ENCODE measurements around the gene IL22.

DNA sequence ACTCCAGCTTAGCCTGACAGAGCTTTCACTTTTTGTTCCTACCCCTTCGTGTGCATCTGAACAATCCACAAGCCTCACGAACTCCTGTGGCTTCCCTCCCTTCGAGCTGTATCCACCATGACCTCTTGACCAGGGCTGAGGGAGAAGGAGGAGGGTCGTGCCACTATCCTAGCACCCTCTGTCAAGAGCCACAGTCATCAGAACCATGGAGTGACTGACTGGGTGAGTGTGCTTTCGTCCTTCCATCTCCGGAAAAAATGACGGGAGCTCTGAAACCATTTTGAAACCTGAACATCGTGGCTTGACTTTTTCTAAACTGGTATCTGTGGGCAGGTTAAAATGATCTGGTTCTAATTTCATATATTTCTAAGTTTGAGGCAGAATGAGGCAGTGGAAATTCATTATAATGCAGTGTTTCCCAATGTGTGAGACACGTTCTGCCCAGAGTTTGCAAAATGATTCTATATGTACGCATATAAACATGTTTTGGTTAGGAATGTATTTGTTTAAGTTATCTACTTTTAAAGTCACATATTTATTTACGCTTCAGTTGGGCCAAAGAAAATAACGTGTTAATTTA, 54.8 kb downstream of the IL22 start:
- TF ChIP-seq, protein P1, sequence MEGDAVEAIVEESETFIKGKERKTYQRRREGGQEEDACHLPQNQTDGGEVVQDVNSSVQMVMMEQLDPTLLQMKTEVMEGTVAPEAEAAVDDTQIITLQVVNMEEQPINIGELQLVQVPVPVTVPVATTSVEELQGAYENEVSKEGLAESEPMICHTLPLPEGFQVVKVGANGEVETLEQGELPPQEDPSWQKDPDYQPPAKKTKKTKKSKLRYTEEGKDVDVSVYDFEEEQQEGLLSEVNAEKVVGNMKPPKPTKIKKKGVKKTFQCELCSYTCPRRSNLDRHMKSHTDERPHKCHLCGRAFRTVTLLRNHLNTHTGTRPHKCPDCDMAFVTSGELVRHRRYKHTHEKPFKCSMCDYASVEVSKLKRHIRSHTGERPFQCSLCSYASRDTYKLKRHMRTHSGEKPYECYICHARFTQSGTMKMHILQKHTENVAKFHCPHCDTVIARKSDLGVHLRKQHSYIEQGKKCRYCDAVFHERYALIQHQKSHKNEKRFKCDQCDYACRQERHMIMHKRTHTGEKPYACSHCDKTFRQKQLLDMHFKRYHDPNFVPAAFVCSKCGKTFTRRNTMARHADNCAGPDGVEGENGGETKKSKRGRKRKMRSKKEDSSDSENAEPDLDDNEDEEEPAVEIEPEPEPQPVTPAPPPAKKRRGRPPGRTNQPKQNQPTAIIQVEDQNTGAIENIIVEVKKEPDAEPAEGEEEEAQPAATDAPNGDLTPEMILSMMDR (conservative IDR thresholded peaks at IDR 0.05; ENCODE audit: low read length) = no peak
- TF ChIP-seq EZH2phosphoT487 (IDR thresholded peaks at IDR 0.05; ENCODE audit: borderline replicate concordance) = no peak

All from Loucy (cell line).